ENCODE measurements around the gene ALKBH2. TPM values are rescaled to one million over a fixed set of nuclear protein-coding genes. Genes with fewer than 3 reads are reported as not detected.

The ALKBH2 gene
- total and polyA plus RNA-seq, 2 of the 8 experiments (the other 6 are each of a cell fraction or from before 2014, with no cell fraction given), result 19.1 to 22.5 TPM

DNA sequence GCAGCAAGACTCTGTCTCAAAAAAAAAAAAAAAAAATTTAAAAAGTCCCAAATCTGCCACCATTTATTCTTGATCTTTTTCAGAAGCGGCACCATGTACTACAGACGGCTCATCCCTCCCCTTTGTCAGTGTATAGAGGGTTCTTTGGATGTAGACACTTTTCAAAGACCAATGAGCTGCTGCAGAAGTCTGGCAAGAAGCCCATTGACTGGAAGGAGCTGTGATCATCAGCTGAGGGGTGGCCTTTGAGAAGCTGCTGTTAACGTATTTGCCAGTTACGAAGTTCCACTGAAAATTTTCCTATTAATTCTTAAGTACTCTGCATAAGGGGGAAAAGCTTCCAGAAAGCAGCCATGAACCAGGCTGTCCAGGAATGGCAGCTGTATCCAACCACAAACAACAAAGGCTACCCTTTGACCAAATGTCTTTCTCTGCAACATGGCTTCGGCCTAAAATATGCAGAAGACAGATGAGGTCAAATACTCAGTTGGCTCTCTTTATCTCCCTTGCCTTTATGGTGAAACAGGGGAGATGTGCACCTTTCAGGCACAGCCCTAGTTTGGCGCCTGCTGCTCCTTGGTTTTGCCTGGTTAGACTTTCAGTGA, 16.6 kb upstream of the ALKBH2 start:
- no peak overlapping the region for H4K8ac ChIP-seq (ENCODE audit: extremely low read depth, insufficient read depth, low read length)
- peaks cover 17 to 49% (median 32%) of the 10 kb centered on the region in 4 experiments for H3K36me3 ChIP-seq (ENCODE audit: control insufficient read depth in 2 of 4, insufficient read depth in 4 of 4, low read length in 3 of 4)
- H4K20me1 ChIP-seq (replicated peaks in 1 of 2; ENCODE audit: control insufficient read depth in 1 of 2, insufficient read depth in 2 of 2, low read length in 2 of 2), result peaks cover 0 to 2% of the 10 kb centered on the region in 2 experiments
- no peak overlapping the region for H2BK5ac ChIP-seq (ENCODE audit: low read depth, low read length)
- no peak overlapping the region for H4K5ac ChIP-seq (ENCODE audit: insufficient read length, low read depth, low read length)
- 94% methylated on average over 6 of the region's 6 CpGs; no CpG with 5 or more reads in 1 of the 2 experiments for WGBS, 2 experiments (ENCODE audit: extremely low coverage in 1 of 2, insufficient coverage in 1 of 2, insufficient read length in 1 of 2, insufficient replicate concordance in 2 of 2, low coverage in 1 of 2, low lambda C conversion rate in 2 of 2, missing lambda C conversion rate in 1 of 2)
- no peak overlapping the region for H2BK120ac ChIP-seq (replicated peaks; ENCODE audit: low read depth, low read length)
- H2BK15ac ChIP-seq (ENCODE audit: low read length), result no peak overlapping the region
- no peak overlapping the region for H3K4me3 ChIP-seq (ENCODE audit: extremely low read depth in 1 of 4, insufficient read depth in 2 of 4, low read depth in 3 of 4, low read length in 4 of 4)
- no peak overlapping the region for H2AFZ ChIP-seq (ENCODE audit: low read length)
- no peaks in the 10 kb centered on the region for H3K79me2 ChIP-seq (ENCODE audit: control insufficient read depth in 1 of 2, insufficient read depth in 2 of 2, low read length in 2 of 2)
- no peak overlapping the region for H2BK20ac ChIP-seq (ENCODE audit: low read length)
- no peaks in the 10 kb centered on the region for H3K9me3 ChIP-seq (ENCODE audit: insufficient read depth in 2 of 2, low read depth in 1 of 2, low read length in 1 of 2)
- H2BK12ac ChIP-seq (ENCODE audit: low read depth, low read length), result no peak overlapping the region
- H3K27ac ChIP-seq (ENCODE audit: low read depth, low read length), result no peak overlapping the region
- FAIRE-seq (no peak), DNase-seq (ENCODE audit: low read depth in 1 of 2, low spot score in 2 of 2) (no peak)
- H3K4me2 ChIP-seq (ENCODE audit: insufficient read depth in 1 of 2, low read depth in 2 of 2, low read length in 2 of 2), result no peak overlapping the region
- no peaks in the 10 kb centered on the region for H3K27me3 ChIP-seq (replicated peaks in 1 of 4; ENCODE audit: control insufficient read depth in 3 of 4, extremely low read depth in 1 of 4, insufficient read depth in 3 of 4, low read length in 3 of 4)
- no peak overlapping the region for H3K4ac ChIP-seq (replicated peaks; ENCODE audit: insufficient read length, low read depth, low read length)
- H3K4me1 ChIP-seq (replicated peaks in 1 of 4; ENCODE audit: control insufficient read depth in 3 of 4, insufficient read depth in 4 of 4, low read length in 3 of 4), result peaks cover 0 to 2% (median 0%) of the 10 kb centered on the region in 4 experiments; a peak in 4 of 7 replicates
- no peak overlapping the region for H3K14ac ChIP-seq (ENCODE audit: insufficient read length)
- H3K79me1 ChIP-seq (ENCODE audit: low read depth, low read length), result no peaks in the 10 kb centered on the region
- H3K18ac ChIP-seq (ENCODE audit: extremely low read depth, low read length), result no peak overlapping the region
- no peak overlapping the region for H3K56ac ChIP-seq (replicated peaks; ENCODE audit: insufficient read length, low read depth, low read length)
- H3K9ac ChIP-seq (replicated peaks in 1 of 4; ENCODE audit: extremely low read depth in 1 of 4, low read depth in 3 of 4, low read length in 3 of 4), result no peak overlapping the region
- H3K23ac ChIP-seq (ENCODE audit: insufficient read length), result no peak overlapping the region
- H3K23me2 ChIP-seq (ENCODE audit: low read depth, low read length), result no peaks in the 10 kb centered on the region
- no peak overlapping the region for H4K91ac ChIP-seq (replicated peaks; ENCODE audit: insufficient read length, low read length)
- ChIA-PET POLR2A (ENCODE audit: partially characterized antibody) (interaction anchor here (0.8 to 6.1 kb wide), 4 partner anchors 9 to 41 kb away, joined by 3 to 34 read pairs (median 7); no protein-coding TSS in a partner anchor), CTCF (ENCODE audit: partially characterized antibody) (interaction anchor here (1.4 kb wide), 1 partner anchor 11 kb away, joined by 4 read pairs; no protein-coding TSS in a partner anchor)
- H2AK5ac ChIP-seq (ENCODE audit: low read depth, low read length), result no peak overlapping the region
- TF ChIP-seq HDAC2 (IDR thresholded peaks at IDR 0.05; ENCODE audit: borderline replicate concordance in 1 of 2, low read depth in 2 of 2, low read length in 2 of 2) (no peak), SIX5 (IDR thresholded peaks at IDR 0.05; ENCODE audit: low read depth, low read length) (no peak), POLR2AphosphoS5 (IDR thresholded peaks at IDR 0.05; ENCODE audit: low read depth, low read length) (no peak), KDM1A (IDR thresholded peaks at IDR 0.05; ENCODE audit: borderline replicate concordance, low read length) (no peak), SP2 (IDR thresholded peaks at IDR 0.05; ENCODE audit: low read length) (no peak), NANOG (IDR thresholded peaks at IDR 0.05; ENCODE audit: insufficient read depth, low read depth, low read length, poor library complexity, severe bottlenecking) (no peak), PHF8 (conservative IDR thresholded peaks at IDR 0.05; ENCODE audit: low read depth, low read length) (no peak)

Measured in H1 (cell line).